CD4-positive, alpha-beta memory T cell (primary cell): ENCODE results near the gene GSTA2. TPM values are rescaled to one million over a fixed set of nuclear protein-coding genes. Genes with fewer than 3 reads are reported as not detected.

ENCODE experiments used
- CTCF ChIA-PET: fragments of 350-600 bp; sonication (Branson Sonifier 250); formaldehyde crosslinking; loops from one replicate; lab custom pipeline; 2021; ENCODE audit warnings: inconsistent platforms; ENCODE audit not compliant: partially characterized antibody; lab: Charles Lee
- POLR2A ChIA-PET: fragments of 350-600 bp; sonication (Branson Sonifier 250); formaldehyde crosslinking; loops from one replicate; lab custom pipeline; 2021; ENCODE audit not compliant: partially characterized antibody; lab: Charles Lee
- DNase-seq, 5 donors: peaks; one replicate each; pipeline versions ENCODE4 v3.0.0 to v3.0.0-alpha.2; 2020 to 2022; ENCODE audit warnings: mixed read lengths in 1 of 5
- H3K27ac ChIP-seq: one replicate; pipeline ENCODE4 v1.7.0; 2013; ENCODE audit warnings: low read depth, low read length
- H3K27me3 ChIP-seq: 2 replicates; pipeline ENCODE4 v1.7.0; 2013; ENCODE audit warnings: mild to moderate bottlenecking, low read length, moderate library complexity; ENCODE audit not compliant: insufficient read depth
- H3K36me3 ChIP-seq: 2 replicates; pipeline ENCODE4 v1.7.0; 2013; ENCODE audit warnings: mild to moderate bottlenecking, low read length, moderate library complexity; ENCODE audit not compliant: insufficient read depth
- H3K4me1 ChIP-seq: 2 replicates; pipeline ENCODE4 v1.7.0; 2013; ENCODE audit warnings: mild to moderate bottlenecking, low read length, moderate library complexity; ENCODE audit not compliant: insufficient read depth
- H3K4me3 ChIP-seq, 2 donors: one replicate each; pipeline ENCODE4 v1.7.0; 2013; ENCODE audit warnings: low read length in 2 of 2, mild to moderate bottlenecking in 1 of 2
- H3K9me3 ChIP-seq, 2 donors: one replicate each; pipeline ENCODE4 v1.7.0; 2013; ENCODE audit warnings: low read length in 2 of 2, control low read depth in 1 of 2; ENCODE audit not compliant: control insufficient read depth in 1 of 2
- H3K27ac Mint-ChIP-seq, 7 donors: one replicate each; pipeline ENCODE4 v1.8.0; 2020 to 2021; ENCODE audit warnings: mixed read lengths in 7 of 7, mild to moderate bottlenecking in 6 of 7, inconsistent platforms in 3 of 7, moderate library complexity in 3 of 7
- H3K27me3 Mint-ChIP-seq, 2 donors: one replicate each; pipeline ENCODE4 v1.8.0; 2020 to 2021; ENCODE audit warnings: mixed read lengths in 2 of 2
- H3K36me3 Mint-ChIP-seq, 2 donors: one replicate each; pipeline ENCODE4 v1.8.0; 2020 to 2021; ENCODE audit warnings: mixed read lengths in 2 of 2, inconsistent platforms in 1 of 2, mild to moderate bottlenecking in 1 of 2
- H3K4me1 Mint-ChIP-seq, 4 donors: one replicate each; pipeline ENCODE4 v1.8.0; 2020 to 2021; ENCODE audit warnings: mixed read lengths in 4 of 4, mild to moderate bottlenecking in 1 of 4
- H3K4me3 Mint-ChIP-seq, 8 donors: one replicate each; pipeline ENCODE4 v1.8.0; 2020 to 2021; ENCODE audit warnings: mixed read lengths in 8 of 8, mild to moderate bottlenecking in 7 of 8, moderate library complexity in 6 of 8, inconsistent platforms in 3 of 8
- H3K9me3 Mint-ChIP-seq, 8 donors: one replicate each; pipeline ENCODE4 v1.8.0; 2020 to 2021; ENCODE audit warnings: mixed read lengths in 8 of 8, mild to moderate bottlenecking in 5 of 8, inconsistent platforms in 3 of 8, moderate library complexity in 1 of 8
- intact Hi-C: fragments of 100-400 bp; cut with micrococcal nuclease; formaldehyde crosslinking; loops from one replicate; pipeline ENCODE4 v1.15.1; 2023
- polyA plus RNA-seq, 2 donors: library from polyadenylated mRNA; unstranded; fragments of 300-500 nt; fragmentation: Illumina TruSeq; gene quantifications; one replicate each; pipeline ENCODE4 v1.2.3, GENCODE V29; 2021
- total RNA-seq, 2 experiments: library from RNA; stranded (reverse); gene quantifications; one replicate each; pipeline ENCODE4 v1.2.3, GENCODE V29; 2021

Gene GSTA2
- total and polyA plus RNA-seq, 4 experiments from 2014 or later: not detected

GRCh38 chr6:52733172-52733571, 30.1 kb downstream of the GSTA2 start:
- Mint-ChIP-seq H3K4me1 (no peaks in the 10 kb centered on the region), H3K27me3 (peaks cover 0 to 3% of the 10 kb centered on the region in 2 donors), H3K36me3 (no peaks in the 10 kb centered on the region), H3K9me3 (no peaks in the 10 kb centered on the region), H3K27ac (no peak overlapping the region), H3K4me3 (no peak overlapping the region)
- H3K27ac ChIP-seq: no peak overlapping the region
- no peaks in the 10 kb centered on the region for H3K9me3 ChIP-seq
- CTCF ChIA-PET: interaction anchor here (1.0 kb wide), 1 partner anchor 9 kb away, joined by 3 read pairs; no protein-coding TSS in a partner anchor
- no peaks in the 10 kb centered on the region for H3K4me1 ChIP-seq
- no peaks in the 10 kb centered on the region for H3K27me3 ChIP-seq
- no peaks in the 10 kb centered on the region for H3K36me3 ChIP-seq
- POLR2A ChIA-PET: no interaction called here
- no peak for DNase-seq
- intact Hi-C loops: no loop called here
- H3K4me3 ChIP-seq: no peak overlapping the region

DNA sequence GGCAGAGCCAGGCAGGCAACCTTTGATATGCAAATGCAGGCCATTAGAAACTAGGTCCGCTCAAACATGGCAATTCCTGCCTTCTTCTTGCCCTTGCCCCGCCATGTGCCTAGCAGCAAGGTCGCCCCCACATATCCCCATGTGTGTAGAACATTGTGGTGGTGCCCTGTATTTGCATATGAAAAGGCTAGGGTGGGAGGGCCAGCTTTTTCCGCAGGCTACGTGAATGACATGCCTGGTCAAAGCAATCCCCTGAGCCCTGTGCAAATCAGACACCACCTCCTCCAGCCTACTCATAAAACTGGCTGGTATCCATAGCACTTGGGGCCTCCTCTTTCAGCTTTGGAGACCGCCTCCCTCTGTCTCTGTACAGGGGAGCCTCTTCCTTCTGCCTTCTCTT, 31.6 kb downstream of the GSTA2 start:
- CTCF ChIA-PET: no interaction called here
- H3K4me1 ChIP-seq: no peaks in the 10 kb centered on the region
- H3K27me3 ChIP-seq: no peaks in the 10 kb centered on the region
- H3K9me3 Mint-ChIP-seq: no peaks in the 10 kb centered on the region
- H3K9me3 ChIP-seq: no peaks in the 10 kb centered on the region
- no peak for DNase-seq
- no peaks in the 10 kb centered on the region for H3K4me1 Mint-ChIP-seq
- no peak overlapping the region for H3K4me3 Mint-ChIP-seq
- H3K4me3 ChIP-seq: no peak overlapping the region
- peaks cover 2 to 3% of the 10 kb centered on the region in 2 donors for H3K27me3 Mint-ChIP-seq
- H3K27ac Mint-ChIP-seq: no peak overlapping the region
- no peaks in the 10 kb centered on the region for H3K36me3 ChIP-seq
- POLR2A ChIA-PET: no interaction called here
- no peak overlapping the region for H3K27ac ChIP-seq
- H3K36me3 Mint-ChIP-seq: no peaks in the 10 kb centered on the region
- intact Hi-C loops: no loop called here

DNA sequence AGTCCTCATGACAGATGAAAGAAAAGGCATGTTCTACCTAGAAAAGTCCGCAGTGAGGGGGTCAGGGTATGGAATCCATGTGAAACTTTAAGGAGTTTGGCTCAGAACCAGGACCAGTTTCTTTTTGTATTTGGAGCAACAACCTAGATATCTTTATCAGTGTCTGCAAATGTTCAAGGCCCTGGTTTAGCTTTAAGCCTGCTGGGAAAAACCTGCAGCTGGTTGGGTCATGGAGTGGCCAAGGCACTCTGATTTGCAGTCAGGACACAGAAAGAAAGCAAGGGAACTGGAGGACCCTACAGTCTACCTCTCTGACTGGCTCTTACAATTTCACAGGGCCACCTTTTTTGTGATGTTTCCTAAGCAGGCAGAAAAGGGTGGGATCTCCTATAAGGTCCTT, 33.7 kb downstream of the GSTA2 start:
- Histone ChIP-seq H3K36me3 (no peaks in the 10 kb centered on the region), H3K4me3 (no peak overlapping the region), H3K9me3 (no peaks in the 10 kb centered on the region), H3K4me1 (no peaks in the 10 kb centered on the region), H3K27ac (no peak overlapping the region), H3K27me3 (no peaks in the 10 kb centered on the region)
- intact Hi-C loops: no loop called here
- CTCF ChIA-PET: interaction anchor here (0.6 to 1.0 kb wide), 3 partner anchors 8 to 1229 kb away, joined by 3 read pairs; no protein-coding TSS in a partner anchor
- Mint-ChIP-seq H3K27ac (no peak overlapping the region), H3K9me3 (no peaks in the 10 kb centered on the region), H3K4me1 (no peaks in the 10 kb centered on the region), H3K27me3 (peaks cover 1 to 2% of the 10 kb centered on the region in 2 donors), H3K4me3 (no peak overlapping the region), H3K36me3 (no peaks in the 10 kb centered on the region)
- DNase-seq: no peak
- POLR2A ChIA-PET: no interaction called here

- H3K27ac ChIP-seq: no peak overlapping the region
- no peak overlapping the region for H3K27ac Mint-ChIP-seq
- ChIA-PET POLR2A (no interaction called here), CTCF (no interaction called here)
- no peaks in the 10 kb centered on the region for H3K9me3 Mint-ChIP-seq
- H3K4me1 ChIP-seq: no peaks in the 10 kb centered on the region
- no peaks in the 10 kb centered on the region for H3K36me3 Mint-ChIP-seq
- no peak for DNase-seq
- no peak overlapping the region for H3K4me3 ChIP-seq
- no peaks in the 10 kb centered on the region for H3K9me3 ChIP-seq
- no peak overlapping the region for H3K4me3 Mint-ChIP-seq
- no peaks in the 10 kb centered on the region for H3K36me3 ChIP-seq
- H3K27me3 ChIP-seq: no peaks in the 10 kb centered on the region
- no peaks in the 10 kb centered on the region for H3K4me1 Mint-ChIP-seq
- H3K27me3 Mint-ChIP-seq: peaks cover 0 to 2% of the 10 kb centered on the region in 2 donors
- intact Hi-C loops: no loop called here
Measured at GRCh38 chr6:52728394-52728793, 34.9 kb downstream of the GSTA2 start.

DNA sequence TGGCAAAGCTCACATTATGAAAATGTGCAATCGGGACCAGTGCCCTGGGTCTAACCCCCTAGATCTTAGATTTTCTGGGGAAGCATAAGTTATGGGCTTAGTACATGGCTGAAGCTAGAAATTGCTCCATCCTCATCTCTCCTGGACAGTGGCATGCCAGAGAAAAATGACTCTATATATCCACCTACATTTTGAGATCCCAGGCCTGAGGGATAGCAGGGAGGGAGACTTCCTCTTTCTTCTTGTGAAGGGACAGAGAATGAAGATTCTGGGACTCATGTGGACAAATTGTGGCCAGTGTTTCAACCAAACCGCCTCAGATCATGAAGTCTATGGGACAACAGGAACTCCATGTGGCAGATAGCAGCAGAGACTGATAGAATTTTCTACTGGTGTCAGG, 35.4 kb downstream of the GSTA2 start:
- H3K36me3 ChIP-seq: no peaks in the 10 kb centered on the region
- intact Hi-C loops: no loop called here

GRCh38 chr6:52726741-52727535, 36.3 kb downstream of the GSTA2 start:
- no peak overlapping the region for H3K4me3 ChIP-seq
- ChIA-PET POLR2A (interaction anchor here (1.1 kb wide), 1 partner anchor 17 kb away, joined by 3 read pairs; no protein-coding TSS in a partner anchor), CTCF (no interaction called here)
- no peaks in the 10 kb centered on the region for H3K36me3 ChIP-seq
- intact Hi-C loops: no loop called here
- H3K27ac ChIP-seq: no peak overlapping the region
- Mint-ChIP-seq H3K36me3 (no peaks in the 10 kb centered on the region), H3K4me1 (no peaks in the 10 kb centered on the region), H3K9me3 (no peaks in the 10 kb centered on the region), H3K27ac (peak overlapping the region in 1 of 7 donors; percentile 4), H3K4me3 (no peak overlapping the region), H3K27me3 (peaks cover 0 to 5% of the 10 kb centered on the region in 2 donors)
- H3K9me3 ChIP-seq: no peaks in the 10 kb centered on the region
- no peak for DNase-seq
- H3K4me1 ChIP-seq: no peaks in the 10 kb centered on the region
- H3K27me3 ChIP-seq: no peaks in the 10 kb centered on the region

More for the DNA sequence above, 35.4 kb downstream of the GSTA2 start:
- H3K9me3 ChIP-seq: no peaks in the 10 kb centered on the region
- DNase-seq: no peak
- H3K27me3 ChIP-seq: no peaks in the 10 kb centered on the region
- Mint-ChIP-seq H3K9me3 (no peaks in the 10 kb centered on the region), H3K27ac (no peak overlapping the region), H3K4me3 (no peak overlapping the region), H3K36me3 (no peaks in the 10 kb centered on the region), H3K4me1 (no peaks in the 10 kb centered on the region), H3K27me3 (peaks cover 0 to 2% of the 10 kb centered on the region in 2 donors)
- CTCF ChIA-PET: no interaction called here
- no peak overlapping the region for H3K4me3 ChIP-seq
- no peaks in the 10 kb centered on the region for H3K4me1 ChIP-seq
- POLR2A ChIA-PET: no interaction called here
- no peak overlapping the region for H3K27ac ChIP-seq

DNA sequence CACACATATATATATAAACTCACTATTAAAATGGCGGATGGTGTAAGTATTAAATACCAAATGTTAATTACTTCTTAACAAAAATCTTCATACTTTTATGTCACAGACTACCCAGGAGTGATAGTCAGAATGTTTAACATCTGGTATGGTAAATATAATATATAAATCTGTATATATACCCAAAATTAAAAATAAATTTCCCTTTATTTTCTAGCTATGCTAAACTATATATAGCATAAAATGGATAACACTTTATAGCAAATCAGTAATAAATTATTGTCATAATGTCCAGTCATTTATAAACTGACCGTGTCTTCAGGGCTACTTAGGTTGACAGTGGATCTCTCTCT, 37.1 kb downstream of the GSTA2 start:
- Histone ChIP-seq H3K27ac (no peak overlapping the region), H3K27me3 (no peaks in the 10 kb centered on the region), H3K36me3 (no peaks in the 10 kb centered on the region), H3K4me3 (no peak overlapping the region), H3K4me1 (no peaks in the 10 kb centered on the region), H3K9me3 (no peaks in the 10 kb centered on the region)
- no peaks in the 10 kb centered on the region for H3K36me3 Mint-ChIP-seq
- intact Hi-C loops: no loop called here
- no peak overlapping the region for H3K27ac Mint-ChIP-seq
- H3K27me3 Mint-ChIP-seq: peaks cover 0 to 5% of the 10 kb centered on the region in 2 donors
- no peak overlapping the region for H3K4me3 Mint-ChIP-seq
- no peak for DNase-seq
- no peaks in the 10 kb centered on the region for H3K4me1 Mint-ChIP-seq
- H3K9me3 Mint-ChIP-seq: no peaks in the 10 kb centered on the region
- ChIA-PET POLR2A (interaction anchor here (1.1 kb wide), 1 partner anchor 16 kb away, joined by 3 read pairs; no protein-coding TSS in a partner anchor), CTCF (no interaction called here)
